ENCODE results near the gene MEF2D. TPM values are rescaled to one million over a fixed set of nuclear protein-coding genes. Genes with fewer than 3 reads are reported as not detected.

MEF2D gene
- total RNA-seq, 1 donor from 2014 or later: 96.6 TPM

DNA sequence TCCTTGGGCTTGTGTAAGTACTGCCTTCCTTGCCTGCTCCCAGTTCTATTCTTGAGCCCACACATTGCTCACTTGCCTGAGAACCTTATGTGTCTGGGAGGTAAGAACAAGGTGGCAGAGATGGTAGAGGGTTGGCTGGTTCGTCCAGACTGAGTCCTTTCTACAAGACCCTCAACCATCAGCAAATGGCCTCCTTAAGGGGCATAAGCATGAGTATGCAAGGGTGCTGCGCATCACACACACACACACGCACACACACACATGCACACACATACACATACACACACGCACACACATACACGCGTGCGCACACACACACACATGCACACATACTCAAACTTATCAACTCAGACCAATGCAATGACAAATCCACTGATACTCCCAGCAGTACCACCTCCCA is 74.6 kb downstream of the MEF2D start:
- intact Hi-C loops (cut with DNase I): no loop called here

DNA sequence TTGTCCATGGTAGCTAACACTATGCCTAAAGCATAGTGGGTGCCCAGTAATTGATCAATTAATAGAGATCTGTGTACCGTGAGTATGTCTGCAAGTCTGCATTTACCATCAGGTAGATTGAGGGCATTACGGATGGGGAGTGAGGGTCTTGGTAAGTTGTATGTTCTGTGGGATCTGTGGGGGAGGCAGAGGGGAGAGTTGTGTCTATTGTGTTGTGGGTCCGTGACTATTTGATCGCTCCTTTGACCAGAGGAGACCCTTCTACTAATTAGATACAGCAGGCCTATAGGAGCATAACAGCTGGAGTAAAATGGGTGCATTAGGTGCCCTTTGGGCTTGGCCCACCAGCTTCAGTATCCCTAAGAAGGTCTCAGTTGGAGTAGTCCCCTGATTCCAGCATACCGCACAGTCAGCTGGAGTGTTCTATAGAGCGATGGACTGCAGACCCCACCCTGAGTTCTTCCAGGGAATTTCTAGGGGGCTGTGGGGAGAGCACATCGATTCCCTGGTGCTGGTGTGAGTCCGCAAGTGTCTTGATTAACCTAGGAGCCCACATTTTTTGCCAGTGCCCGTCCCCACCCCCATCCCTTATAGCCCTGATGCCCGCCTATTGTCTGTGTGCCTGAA is 75.7 kb downstream of the MEF2D start:
- no peak for DNase-seq
- intact Hi-C loops (cut with DNase I): no loop called here
- no peak for ATAC-seq (ENCODE audit: poor library complexity)

More for the DNA sequence above, 74.6 kb downstream of the MEF2D start:
- DNase-seq (no peak), ATAC-seq (ENCODE audit: poor library complexity) (no peak)

DNA sequence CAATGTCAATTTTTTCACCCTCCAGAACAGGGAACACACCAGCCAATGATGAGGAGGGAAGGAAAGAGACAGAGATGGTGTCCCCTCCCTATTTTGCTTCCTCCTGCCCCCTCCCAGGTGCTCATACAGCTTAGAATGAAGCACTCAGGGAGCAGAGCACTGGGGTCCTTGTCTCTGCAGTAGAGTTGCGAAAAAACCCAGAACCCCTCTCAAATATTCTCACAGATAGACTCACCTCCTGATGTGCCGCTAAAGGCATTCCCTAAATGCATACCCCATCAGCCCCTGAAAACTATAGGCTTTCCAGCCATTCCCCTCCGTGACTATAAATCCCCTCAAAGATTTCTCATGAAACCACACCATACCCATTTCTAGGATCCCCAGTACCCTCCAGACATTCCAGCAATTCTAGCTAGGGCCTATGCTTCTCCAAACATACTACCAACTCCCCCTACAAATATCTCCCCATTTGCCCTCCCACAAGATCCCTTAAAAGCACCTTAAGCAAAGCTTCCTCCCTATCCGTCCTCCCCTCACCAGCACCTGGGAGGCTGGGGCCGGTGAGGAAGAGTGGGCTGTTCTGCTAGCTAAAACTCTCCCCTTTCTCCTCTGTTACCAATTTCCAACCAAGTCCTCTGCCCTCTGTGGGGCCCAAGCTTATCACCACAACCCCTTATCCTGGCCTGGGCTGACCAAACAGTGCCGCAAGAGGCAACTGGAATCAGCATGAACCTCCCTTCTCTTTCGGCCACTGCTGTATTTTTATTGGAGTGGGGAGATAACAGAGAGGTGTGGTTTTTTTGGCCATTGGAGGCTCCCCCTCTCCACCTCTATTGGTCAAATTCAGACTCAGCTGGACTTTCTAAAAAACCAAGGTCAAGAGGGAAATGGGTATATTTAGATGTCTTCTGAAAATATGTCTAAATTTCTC is 76.9 kb downstream of the MEF2D start:
- no peak for DNase-seq
- intact Hi-C loops (cut with DNase I): no loop called here
- no peak for ATAC-seq (ENCODE audit: poor library complexity)

DNA sequence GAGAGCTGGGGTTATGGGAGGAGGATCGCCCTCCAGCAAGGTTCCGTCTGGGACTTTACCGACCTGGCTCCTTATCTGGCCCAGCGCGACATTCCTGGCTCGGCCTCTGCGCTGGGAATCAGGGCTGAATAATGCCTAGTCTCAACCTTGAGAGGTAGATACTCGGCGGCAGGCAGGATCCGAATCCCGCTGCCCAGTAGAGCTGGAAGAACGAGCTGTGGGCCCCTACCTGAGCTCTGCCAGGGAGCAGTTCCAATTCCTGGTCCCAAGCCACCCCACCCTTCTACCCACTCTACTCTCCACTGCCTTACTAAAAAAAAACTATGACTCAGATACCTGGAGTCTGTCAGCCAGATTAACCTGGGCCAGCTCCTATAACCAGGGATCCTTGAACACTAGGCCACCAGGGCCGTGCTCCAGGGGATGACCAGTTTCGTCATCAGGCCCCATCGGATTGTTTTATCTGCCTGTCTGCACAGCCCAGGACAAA is 77.9 kb downstream of the MEF2D start:
- DNase-seq (no peak), ATAC-seq (ENCODE audit: poor library complexity) (no peak)
- intact Hi-C loops (cut with DNase I): no loop called here

DNA sequence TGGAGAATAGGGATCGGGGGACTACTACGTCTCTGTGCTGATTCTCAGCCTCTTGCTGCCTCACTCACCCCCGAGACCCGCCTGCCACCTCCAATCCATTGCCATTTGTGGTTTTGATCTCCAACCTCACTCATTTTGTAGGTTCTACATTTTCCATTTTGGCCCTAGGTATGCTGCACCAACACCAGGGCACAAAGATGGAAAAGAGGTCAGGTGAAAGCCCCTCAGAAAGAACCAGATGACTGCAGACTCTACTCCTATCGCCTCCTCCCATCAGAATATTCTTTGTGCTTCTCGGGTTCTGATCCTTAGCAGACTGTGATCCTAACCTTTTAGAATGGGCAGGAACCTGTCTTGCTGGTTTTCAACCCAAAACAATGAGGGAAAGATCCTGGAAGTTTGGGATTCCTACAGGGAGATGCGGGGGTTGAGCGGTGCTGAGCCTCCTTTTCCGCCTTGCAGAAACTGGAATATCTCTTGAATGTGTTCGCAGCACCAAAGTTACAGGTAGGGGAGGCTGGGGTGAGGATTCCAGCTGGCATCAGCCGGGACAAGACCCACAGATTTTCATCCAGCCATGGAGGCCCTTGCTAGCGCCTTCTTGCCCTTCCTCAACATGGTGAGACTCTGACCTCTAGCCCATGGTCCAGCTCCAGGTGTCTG is 78.5 kb downstream of the MEF2D start:
- intact Hi-C loops (cut with DNase I): no loop called here
- DNase-seq (no peak), ATAC-seq (ENCODE audit: poor library complexity) (no peak)

DNA sequence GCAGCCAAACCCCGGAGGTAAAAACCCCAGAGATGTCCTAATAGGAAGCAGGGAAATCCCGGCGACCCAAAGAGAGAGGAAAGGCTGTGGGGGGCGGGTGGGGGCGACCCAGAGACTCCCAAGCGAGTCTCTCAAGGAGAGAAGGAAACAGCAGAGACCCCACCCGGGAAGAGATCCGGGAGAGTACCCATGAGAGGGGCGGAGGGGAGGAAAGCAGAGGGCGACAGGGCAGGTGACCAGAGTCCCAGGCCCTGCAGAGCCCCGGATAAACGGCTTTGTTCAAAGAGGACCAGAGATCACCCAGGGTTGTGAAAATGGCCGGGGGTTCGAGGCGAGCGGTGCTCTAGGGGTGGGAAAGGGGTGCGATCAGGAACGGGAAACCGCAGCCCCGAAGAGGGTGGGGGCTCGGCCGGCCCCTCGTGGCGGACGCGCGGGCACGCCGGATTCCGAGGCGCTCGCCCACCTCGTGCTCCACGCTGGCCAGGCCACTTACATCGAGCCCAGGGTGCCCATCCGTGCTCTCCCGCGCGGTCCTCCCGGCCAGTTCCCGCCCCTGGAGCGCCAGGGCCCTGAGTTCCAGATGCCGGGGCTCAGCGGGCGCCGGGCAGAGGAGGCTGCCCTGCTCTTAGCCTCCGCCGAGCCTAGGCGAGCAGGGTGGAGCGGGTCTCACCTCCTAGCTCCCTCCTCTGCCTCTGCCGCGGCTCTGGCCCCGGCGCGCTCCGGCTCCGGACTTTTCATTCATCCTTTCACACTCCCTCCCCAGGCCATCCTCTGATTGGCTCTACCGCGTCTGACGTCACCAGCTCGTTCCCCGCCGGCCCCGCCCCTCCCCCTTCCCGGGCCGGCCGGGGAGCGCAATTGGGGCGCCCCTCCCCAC is 79.3 kb downstream of the MEF2D start:
- DNase-seq (peak; percentile 80), ATAC-seq (ENCODE audit: poor library complexity) (peak; percentile 96)
- intact Hi-C loops (cut with DNase I): no loop called here

DNA sequence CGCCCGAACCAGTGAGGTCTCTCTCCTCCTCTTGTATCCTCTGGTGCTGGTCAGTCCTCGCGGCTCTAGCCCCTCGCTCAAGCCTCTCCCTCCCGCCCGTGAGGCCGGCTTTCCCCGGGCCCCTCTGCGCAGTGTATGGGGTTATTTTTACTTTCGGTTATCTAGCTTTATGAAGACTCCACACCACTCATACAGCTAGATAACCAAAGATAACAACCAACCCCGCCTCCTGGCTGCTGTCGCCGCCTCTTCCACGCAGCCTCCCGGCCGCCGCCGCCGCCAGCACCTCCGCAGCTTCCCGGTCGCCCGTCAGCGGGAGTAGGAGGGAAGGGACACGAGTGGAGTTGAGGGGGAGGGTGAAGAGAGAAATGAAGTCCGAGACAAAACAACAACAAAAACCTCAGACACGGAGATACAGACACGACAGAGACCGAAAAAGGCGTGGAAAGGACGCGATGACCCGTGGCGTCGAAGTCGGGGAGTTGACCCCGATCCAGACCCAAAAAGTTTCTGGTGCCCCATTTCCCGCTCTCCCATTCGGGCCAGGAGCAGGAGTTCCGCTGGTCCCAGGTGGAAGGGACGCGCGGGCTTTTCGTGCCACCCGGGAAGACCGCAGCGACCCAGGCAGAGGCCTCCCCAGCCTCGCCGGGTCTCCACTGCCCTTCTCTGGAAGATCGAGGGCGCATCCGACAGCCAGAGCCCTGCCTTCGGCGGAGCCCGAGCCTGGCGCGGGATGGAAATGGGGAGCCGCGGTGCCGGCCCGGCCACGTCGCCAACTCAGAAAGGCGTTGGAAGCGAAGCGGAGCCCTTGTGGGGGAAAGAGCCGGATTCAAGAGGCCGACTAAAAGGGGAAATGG is 80.1 kb downstream of the MEF2D start:
- intact Hi-C loops (cut with DNase I): no loop called here
- peak; percentile 27 for ATAC-seq (ENCODE audit: poor library complexity)
- peak; percentile 36 for DNase-seq

DNA sequence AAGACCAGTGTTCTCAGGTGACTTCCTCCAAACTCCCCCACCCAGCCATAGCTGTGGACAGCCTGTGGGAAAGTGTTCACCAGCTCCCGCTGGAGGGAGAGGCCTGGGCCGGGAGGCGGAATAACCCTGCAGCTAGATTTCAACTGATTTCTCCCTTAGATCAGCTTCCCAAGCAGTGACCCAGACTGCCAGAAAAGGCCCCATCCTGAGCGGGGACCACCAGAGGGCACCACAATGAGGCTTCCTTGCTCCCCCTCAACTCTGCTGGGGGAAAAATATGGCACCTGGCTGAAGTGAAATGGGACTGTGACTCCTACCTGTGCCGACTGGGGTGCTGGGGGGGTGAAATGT is 80.7 kb downstream of the MEF2D start:
- ATAC-seq (ENCODE audit: poor library complexity): no peak
- no peak for DNase-seq
- intact Hi-C loops (cut with DNase I): no loop called here

DNA sequence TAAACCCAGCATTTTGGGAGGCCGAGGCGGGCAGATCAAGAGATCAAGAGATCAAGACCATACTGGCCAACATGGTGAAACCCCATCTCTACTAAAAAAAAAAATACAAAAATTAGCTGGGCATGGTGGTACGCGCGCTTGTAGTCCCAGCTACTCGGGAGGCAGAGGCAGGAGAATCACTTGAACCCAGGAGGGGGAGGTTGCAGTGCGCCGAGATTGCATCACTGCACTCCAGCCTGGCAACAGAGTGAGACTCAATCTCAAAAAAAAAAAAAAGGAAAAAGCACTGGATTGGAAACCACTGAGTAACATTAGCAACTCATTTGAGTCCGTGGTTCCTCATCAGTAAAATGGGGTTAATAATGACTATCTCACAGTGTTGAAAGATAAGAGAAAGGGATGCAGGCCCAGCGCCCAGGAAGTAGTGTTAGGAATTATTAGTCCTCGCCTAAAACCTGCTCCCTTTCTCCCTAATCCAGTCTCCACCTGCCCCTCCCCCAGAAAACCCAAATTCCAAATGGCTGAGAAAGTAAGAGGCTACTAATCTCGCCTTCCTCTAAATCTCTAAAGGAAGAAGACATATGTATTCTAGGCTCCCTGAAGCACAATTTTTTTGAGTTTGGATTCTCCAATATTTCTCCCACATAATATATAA is 82.0 kb downstream of the MEF2D start:
- DNase-seq: no peak
- no peak for ATAC-seq (ENCODE audit: poor library complexity)
- intact Hi-C loops (cut with DNase I): no loop called here

DNA sequence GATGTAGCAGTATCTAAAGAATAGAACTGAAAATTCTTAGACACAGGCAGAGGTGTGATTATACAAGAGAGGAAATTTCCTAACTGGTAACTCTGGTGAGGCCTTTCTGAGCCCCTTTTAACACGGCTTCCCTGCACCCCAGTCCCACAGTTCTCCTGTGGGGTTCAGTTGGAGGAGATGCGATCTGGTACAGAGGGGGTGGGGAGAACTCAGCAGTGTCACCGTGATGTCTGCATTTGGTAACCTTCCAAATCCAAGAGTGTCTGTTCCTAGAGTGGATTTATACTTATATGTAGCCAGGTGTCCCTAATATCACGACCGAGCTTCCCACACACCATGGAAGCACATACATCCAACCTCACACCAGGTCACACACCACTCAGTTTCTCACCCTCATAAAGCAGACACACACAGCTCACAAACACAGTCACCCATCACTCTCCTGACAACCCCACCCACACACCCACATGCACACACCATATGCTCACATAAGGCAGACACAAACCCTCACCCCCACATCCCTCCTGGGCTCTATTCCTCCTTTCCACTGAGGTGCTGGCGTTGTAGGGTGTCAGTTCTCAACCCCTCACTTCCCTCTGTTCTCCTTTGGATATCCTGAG is 83.1 kb downstream of the MEF2D start:
- intact Hi-C loops (cut with DNase I): no loop called here
- no peak for ATAC-seq (ENCODE audit: poor library complexity)

DNA sequence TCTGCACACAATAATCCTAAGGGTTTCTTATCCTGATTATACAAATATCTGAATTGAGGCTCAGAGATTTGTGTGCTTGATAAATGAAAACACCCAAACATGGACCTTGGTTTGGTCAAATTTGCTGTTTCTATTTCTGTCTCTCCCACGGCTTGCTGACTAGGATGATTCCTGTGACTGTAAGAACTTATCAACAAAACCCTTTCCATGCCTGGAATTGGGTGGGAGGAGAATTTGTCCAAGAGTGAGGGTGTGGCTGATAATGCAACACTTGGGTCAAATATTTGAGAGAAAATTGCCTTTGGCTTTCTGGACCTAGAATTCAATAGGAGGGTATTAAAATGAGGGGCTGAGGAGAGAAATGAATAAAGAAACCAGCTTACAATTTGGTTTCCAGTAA is 83.6 kb downstream of the MEF2D start:
- intact Hi-C loops (cut with DNase I): no loop called here
- ATAC-seq (ENCODE audit: poor library complexity) (no peak), DNase-seq (no peak)

More for the DNA sequence above, 83.1 kb downstream of the MEF2D start:
- no peak for DNase-seq

DNA sequence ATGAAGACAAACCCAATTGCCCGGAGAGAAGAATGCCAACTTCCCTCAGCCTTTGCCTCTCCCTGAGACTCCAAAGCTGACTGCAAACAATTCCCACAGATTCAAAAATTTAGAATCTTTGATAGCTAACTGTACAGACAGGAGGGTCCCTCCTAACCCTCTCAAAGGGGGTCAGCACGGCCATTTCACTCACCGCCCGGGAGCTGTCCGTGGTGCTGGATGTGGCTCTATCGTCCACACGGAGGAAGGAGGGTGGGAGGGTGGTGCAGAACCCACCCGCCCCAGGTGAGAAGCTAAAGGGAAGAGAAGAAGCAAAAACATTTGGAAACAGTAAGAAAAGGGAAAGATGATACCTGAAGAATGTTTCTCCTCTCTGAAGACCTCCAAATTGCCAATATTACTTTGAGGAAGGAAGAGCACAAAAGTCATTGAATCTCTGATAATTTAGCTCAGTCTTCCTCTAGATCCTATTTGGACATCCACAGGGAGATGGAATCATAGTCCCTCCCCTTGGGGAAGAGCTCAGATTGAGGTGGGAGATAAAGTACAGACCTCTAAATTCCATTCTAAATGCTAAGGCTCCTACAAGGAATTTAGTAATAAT is 86.0 kb downstream of the MEF2D start:
- ATAC-seq (ENCODE audit: poor library complexity) (no peak), DNase-seq (peak; percentile 30)
- intact Hi-C loops (cut with DNase I): no loop called here

Small RNA genes within 50 kb of the gene (microRNA-seq; reads per million reads assigned to microRNA genes)
- gene MIR9-1: not detected

Other genes starting within 250 kb of the MEF2D start
- gene SMG5, start 217.9 kb downstream of the MEF2D start, total RNA-seq: 82.4 TPM
- 1.3 TPM for gene TMEM79, start 216.4 kb downstream of the MEF2D start, total RNA-seq
- gene GLMP, start 205.1 kb downstream of the MEF2D start, total RNA-seq: 14.1 TPM
- gene VHLL, start 201.5 kb downstream of the MEF2D start, total RNA-seq: not detected
- gene CCT3, start 162.5 kb downstream of the MEF2D start, total RNA-seq: 128 TPM
- gene TSACC, start 162.2 kb downstream of the MEF2D start, total RNA-seq: not detected
- not detected for gene RHBG, start 131.6 kb downstream of the MEF2D start, total RNA-seq
- gene IQGAP3, start 71.8 kb upstream of the MEF2D start, total RNA-seq: 0.56 TPM
- gene TTC24, start 78.9 kb upstream of the MEF2D start, total RNA-seq: not detected
- 115 TPM for gene NAXE, start 91.0 kb upstream of the MEF2D start, total RNA-seq
- gene GPATCH4, start 100.7 kb upstream of the MEF2D start, total RNA-seq: 15.9 TPM
- 1.6 TPM for gene HAPLN2, start 118.6 kb upstream of the MEF2D start, total RNA-seq
- 0.46 TPM for gene BCAN, start 141.3 kb upstream of the MEF2D start, total RNA-seq
- gene NES, start 176.6 kb upstream of the MEF2D start, total RNA-seq: 103 TPM
- gene CRABP2, start 204.8 kb upstream of the MEF2D start, total RNA-seq: 0.59 TPM
- gene METTL25B, start 227.7 kb upstream of the MEF2D start, total RNA-seq: 14.4 TPM
- 12.3 TPM for gene ISG20L2, start 228.0 kb upstream of the MEF2D start, total RNA-seq
- gene MRPL24, start 240.3 kb upstream of the MEF2D start, total RNA-seq: 99.8 TPM